Neural cell (in vitro differentiated cells): ENCODE data around the gene HOXB4. TPM values are rescaled to one million over a fixed set of nuclear protein-coding genes. Genes with fewer than 3 reads are reported as not detected.

Experiments
- H2AFZ ChIP-seq: fragments of 200-600, 300-800 bp; sonication (generic), shearing (Covaris generic); 2 replicates; pipeline ENCODE4 v1.6.0; 2014; ENCODE audit warnings: low read depth, mild to moderate bottlenecking, antibody characterized with exemption, low read length, moderate library complexity
- H3F3A ChIP-seq: fragments of 200-600 bp; shearing (Covaris generic); 2 replicates; pipeline ENCODE4 v1.6.1; 2016; ENCODE audit warnings: mild to moderate bottlenecking, moderate library complexity, mixed read lengths, antibody characterized with exemption, low read length; ENCODE audit not compliant: insufficient read depth, poor library complexity, severe bottlenecking
- H3K27ac ChIP-seq: fragments of 200-600, 300-800 bp; sonication (generic), shearing (Covaris generic); 2 replicates; pipeline ENCODE4 v1.5.1; 2014; ENCODE audit warnings: mild to moderate bottlenecking, low read length, moderate library complexity
- H3K27me3 ChIP-seq: fragments of 300-800, 200-600 bp; sonication (generic), shearing (Covaris generic); 2 replicates; pipeline ENCODE4 v1.6.0; 2014; ENCODE audit warnings: mild to moderate bottlenecking, low read depth, low read length, moderate library complexity; ENCODE audit not compliant: insufficient read depth
- H3K36me3 ChIP-seq: fragments of 300-800, 200-600 bp; sonication (generic), shearing (Covaris generic); 2 replicates; pipeline ENCODE4 v1.5.1; 2014; ENCODE audit warnings: mild to moderate bottlenecking, antibody characterized with exemption, low read length, moderate library complexity; ENCODE audit not compliant: insufficient read depth
- H3K4me2 ChIP-seq: fragments of 300-800, 200-600 bp; sonication (generic), shearing (Covaris generic); 2 replicates; pipeline ENCODE4 v1.6.0; 2014; ENCODE audit warnings: mild to moderate bottlenecking, low read length
- H3K4me3 ChIP-seq: fragments of 300-800, 200-600 bp; sonication (generic), shearing (Covaris generic); 2 replicates; pipeline ENCODE4 v1.5.1; 2014; ENCODE audit warnings: mild to moderate bottlenecking, low read length, moderate library complexity
- H3K79me2 ChIP-seq: fragments of 200-600 bp; shearing (Covaris generic); replicated peaks from 2 replicates; pipeline ENCODE4 v1.6.0; 2014; ENCODE audit warnings: mild to moderate bottlenecking, low read length, moderate library complexity; ENCODE audit not compliant: insufficient read depth
- H3K9ac ChIP-seq: fragments of 300-800, 200-600 bp; sonication (generic), shearing (Covaris generic); 2 replicates; pipeline ENCODE4 v1.6.1; 2016; ENCODE audit warnings: mild to moderate bottlenecking, low read length, mixed read lengths
- H3K9me2 ChIP-seq: fragments of 200-600 bp; shearing (Covaris generic); 2 replicates; pipeline ENCODE4 v1.6.1; 2016; ENCODE audit warnings: mild to moderate bottlenecking, low read length, mixed read lengths; ENCODE audit not compliant: insufficient read depth
- H3K9me3 ChIP-seq: fragments of 200-600, 300-800 bp; sonication (generic), shearing (Covaris generic); 2 replicates; pipeline ENCODE4 v1.6.1; 2016; ENCODE audit warnings: mild to moderate bottlenecking, mixed run types, low read length, moderate library complexity, mixed read lengths
- H4K20me1 ChIP-seq: fragments of 200-600 bp; shearing (Covaris generic); 2 replicates; pipeline ENCODE4 v1.6.1; 2016; ENCODE audit warnings: mild to moderate bottlenecking, mixed run types; ENCODE audit not compliant: insufficient read depth
- EZH2 ChIP-seq: fragments of 200-600, 300-800 bp; shearing (Covaris generic), sonication (generic); IDR thresholded peaks from 2 replicates; pipeline ENCODE4 v1.6.1; 2014; ENCODE audit warnings: antibody characterized with exemption, low read length, borderline replicate concordance, mild to moderate bottlenecking; ENCODE audit not compliant: insufficient read depth, poor library complexity, severe bottlenecking
- SMC3 ChIP-seq: fragments of 450-650 bp; conservative IDR thresholded peaks from 2 replicates; pipeline ENCODE4 v1.6.1; 2014; ENCODE audit warnings: antibody characterized with exemption, mild to moderate bottlenecking, moderate library complexity; ENCODE audit not compliant: poor library complexity
- polyA plus RNA-seq: library from polyadenylated mRNA; depleted of rRNA; stranded (reverse); fragments of >200 nt; gene quantifications from 2 replicates; pipeline ENCODE4 v1.2.3, GENCODE V29; 2014

HOXB4 gene
- polyA plus RNA-seq, 1 donor from 2014 or later = not detected

DNA sequence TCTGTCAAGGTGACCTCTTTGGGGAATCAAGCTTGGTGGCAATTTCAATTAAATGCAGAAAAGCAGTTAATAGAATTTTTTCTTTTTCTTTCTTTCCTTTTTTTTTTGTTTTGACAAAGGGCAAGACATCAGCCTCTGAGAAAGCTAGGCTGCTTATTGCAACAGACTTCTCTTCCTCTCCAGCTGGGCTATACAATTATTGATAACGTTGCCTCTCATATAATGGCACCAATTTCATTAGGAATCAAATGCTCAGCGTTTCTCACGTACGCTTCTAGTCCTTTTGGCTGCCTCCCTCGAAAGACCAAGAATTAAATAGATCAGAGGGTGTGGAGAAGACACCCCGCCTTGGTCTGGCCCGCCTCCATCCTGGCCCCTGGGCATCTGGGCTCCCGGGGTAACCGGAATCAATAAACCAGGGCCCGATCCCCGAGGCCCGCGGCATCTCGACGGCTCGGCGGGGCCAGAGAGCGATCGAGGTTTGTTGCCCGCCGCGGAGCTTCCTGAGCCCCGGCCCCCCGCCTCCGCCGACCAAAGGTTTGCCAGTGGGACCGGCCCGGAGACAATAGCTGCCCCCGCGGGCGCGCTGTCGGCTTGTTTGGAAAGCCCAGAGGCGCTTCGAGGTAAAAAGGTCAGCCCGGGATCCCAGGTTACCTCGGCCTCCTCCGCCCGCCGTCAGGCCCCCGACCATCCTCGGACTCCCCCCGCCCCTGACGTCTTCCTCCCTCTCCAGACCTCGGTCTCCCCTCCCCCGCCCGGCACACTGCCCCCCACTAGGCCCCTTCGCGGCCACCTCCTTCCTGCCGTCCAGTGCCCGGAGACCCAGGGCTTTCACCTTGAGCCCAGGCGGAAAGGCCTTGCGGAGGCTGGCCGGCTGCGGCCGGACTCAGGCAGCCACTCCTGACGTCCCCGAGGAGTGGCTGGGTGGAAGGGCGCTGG is 51.3 kb downstream of the HOXB4 start:
- no peaks in the 10 kb centered on the region for H3K9me3 ChIP-seq
- H3K36me3 ChIP-seq = no peaks in the 10 kb centered on the region
- no peaks in the 10 kb centered on the region for H4K20me1 ChIP-seq
- no peaks in the 10 kb centered on the region for H3K79me2 ChIP-seq
- no peak overlapping the region for H2AFZ ChIP-seq
- no peak overlapping the region for H3K4me2 ChIP-seq
- H3K9ac ChIP-seq = no peak overlapping the region
- TF ChIP-seq EZH2 (peak; percentile 24), SMC3 (no peak)
- no peak overlapping the region for H3K27ac ChIP-seq
- no peak overlapping the region for H3K4me3 ChIP-seq
- no peaks in the 10 kb centered on the region for H3F3A ChIP-seq
- no peaks in the 10 kb centered on the region for H3K9me2 ChIP-seq
- peaks cover 100% of the 10 kb centered on the region for H3K27me3 ChIP-seq

Other genes with a start within 250 kb of the HOXB4 start
- gene SKAP1, start 148.1 kb downstream of the HOXB4 start, polyA plus RNA-seq = 0.63 TPM in 1 of 2 replicates, not detected in the other
- gene HOXB1, start 47.3 kb downstream of the HOXB4 start, polyA plus RNA-seq = not detected in 2 replicates
- gene HOXB2, start 33.2 kb downstream of the HOXB4 start, polyA plus RNA-seq = not detected in 2 replicates
- not detected in 2 replicates for gene HOXB3, start 11.9 kb upstream of the HOXB4 start, polyA plus RNA-seq
- gene HOXB5, start 15.4 kb upstream of the HOXB4 start, polyA plus RNA-seq = not detected in 2 replicates
- gene HOXB6, start 26.6 kb upstream of the HOXB4 start, polyA plus RNA-seq = not detected in 2 replicates
- gene HOXB7, start 32.7 kb upstream of the HOXB4 start, polyA plus RNA-seq = not detected in 2 replicates
- gene HOXB8, start 36.9 kb upstream of the HOXB4 start, polyA plus RNA-seq = not detected in 2 replicates
- not detected in 2 replicates for gene HOXB9, start 48.0 kb upstream of the HOXB4 start, polyA plus RNA-seq
- not detected in 2 replicates for gene PRAC1, start 144.2 kb upstream of the HOXB4 start, polyA plus RNA-seq
- not detected in 2 replicates for gene PRAC2, start 144.8 kb upstream of the HOXB4 start, polyA plus RNA-seq
- not detected in 2 replicates for gene HOXB13, start 150.4 kb upstream of the HOXB4 start, polyA plus RNA-seq
- not detected in 2 replicates for gene TTLL6, start 238.9 kb upstream of the HOXB4 start, polyA plus RNA-seq